Inferior parietal cortex (tissue), 1 donor: ENCODE results near the gene MYO18A.
A peak's percentile ranks its signal among the peaks of the same experiment; 100 is the strongest.
"Not testable (repeated sequence)": the region's sequence is repeated elsewhere in the genome, so short reads cannot be mapped to it uniquely, and the experiment has no call there.

Experiments used
- DNase-seq: peaks from one replicate; pipeline ENCODE4 v3.0.0-alpha.2; 2016; ENCODE audit errors: extremely low spot score

The MYO18A gene, protein sequence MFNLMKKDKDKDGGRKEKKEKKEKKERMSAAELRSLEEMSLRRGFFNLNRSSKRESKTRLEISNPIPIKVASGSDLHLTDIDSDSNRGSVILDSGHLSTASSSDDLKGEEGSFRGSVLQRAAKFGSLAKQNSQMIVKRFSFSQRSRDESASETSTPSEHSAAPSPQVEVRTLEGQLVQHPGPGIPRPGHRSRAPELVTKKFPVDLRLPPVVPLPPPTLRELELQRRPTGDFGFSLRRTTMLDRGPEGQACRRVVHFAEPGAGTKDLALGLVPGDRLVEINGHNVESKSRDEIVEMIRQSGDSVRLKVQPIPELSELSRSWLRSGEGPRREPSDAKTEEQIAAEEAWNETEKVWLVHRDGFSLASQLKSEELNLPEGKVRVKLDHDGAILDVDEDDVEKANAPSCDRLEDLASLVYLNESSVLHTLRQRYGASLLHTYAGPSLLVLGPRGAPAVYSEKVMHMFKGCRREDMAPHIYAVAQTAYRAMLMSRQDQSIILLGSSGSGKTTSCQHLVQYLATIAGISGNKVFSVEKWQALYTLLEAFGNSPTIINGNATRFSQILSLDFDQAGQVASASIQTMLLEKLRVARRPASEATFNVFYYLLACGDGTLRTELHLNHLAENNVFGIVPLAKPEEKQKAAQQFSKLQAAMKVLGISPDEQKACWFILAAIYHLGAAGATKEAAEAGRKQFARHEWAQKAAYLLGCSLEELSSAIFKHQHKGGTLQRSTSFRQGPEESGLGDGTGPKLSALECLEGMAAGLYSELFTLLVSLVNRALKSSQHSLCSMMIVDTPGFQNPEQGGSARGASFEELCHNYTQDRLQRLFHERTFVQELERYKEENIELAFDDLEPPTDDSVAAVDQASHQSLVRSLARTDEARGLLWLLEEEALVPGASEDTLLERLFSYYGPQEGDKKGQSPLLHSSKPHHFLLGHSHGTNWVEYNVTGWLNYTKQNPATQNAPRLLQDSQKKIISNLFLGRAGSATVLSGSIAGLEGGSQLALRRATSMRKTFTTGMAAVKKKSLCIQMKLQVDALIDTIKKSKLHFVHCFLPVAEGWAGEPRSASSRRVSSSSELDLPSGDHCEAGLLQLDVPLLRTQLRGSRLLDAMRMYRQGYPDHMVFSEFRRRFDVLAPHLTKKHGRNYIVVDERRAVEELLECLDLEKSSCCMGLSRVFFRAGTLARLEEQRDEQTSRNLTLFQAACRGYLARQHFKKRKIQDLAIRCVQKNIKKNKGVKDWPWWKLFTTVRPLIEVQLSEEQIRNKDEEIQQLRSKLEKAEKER (N-terminal part only)

DNA sequence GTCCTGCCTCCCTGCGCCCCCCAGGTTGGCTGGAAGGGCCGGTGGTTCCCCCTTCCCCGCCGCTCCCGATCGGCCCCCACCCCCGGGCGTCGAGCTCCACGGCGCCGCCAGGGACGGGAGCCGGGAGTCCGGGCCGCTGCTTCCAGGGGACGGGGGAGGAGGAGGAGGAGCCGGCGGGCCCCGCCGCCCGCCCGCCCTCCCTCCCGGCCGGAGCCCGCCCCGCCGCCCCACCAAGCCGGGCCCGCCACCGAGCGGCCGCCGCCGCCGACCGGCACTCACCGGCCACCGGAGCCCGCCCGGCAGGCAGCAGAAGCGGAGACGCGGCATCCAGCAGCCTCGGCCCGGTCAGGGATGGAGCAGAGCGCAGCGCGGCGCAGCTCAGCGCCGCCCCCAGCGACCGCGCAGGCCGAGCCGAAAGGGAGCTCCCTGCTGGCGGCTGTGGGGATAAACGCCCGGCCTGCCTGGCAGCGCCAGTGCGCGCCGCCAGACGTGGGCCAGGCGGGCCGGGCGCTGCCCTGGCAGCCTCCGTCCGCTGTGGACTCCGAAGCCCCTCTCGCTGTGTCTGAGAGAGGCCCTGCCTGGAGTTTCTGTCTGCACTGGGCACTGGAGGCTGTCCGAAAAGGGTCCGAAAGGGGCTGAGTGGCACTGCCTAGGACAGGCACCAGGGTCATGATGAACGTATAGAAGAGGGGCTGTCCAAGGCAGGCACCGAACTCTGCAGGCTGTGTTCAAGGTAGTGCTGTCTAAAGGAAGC lies at the start of gene MYO18A:
Gene MYO18A (minus strand): TSS at position 365 of the 754 bp plus-strand sequence. CDS start 13,458 bp downstream, outside the sequence.
- peak; percentile 79 for DNase-seq

DNA sequence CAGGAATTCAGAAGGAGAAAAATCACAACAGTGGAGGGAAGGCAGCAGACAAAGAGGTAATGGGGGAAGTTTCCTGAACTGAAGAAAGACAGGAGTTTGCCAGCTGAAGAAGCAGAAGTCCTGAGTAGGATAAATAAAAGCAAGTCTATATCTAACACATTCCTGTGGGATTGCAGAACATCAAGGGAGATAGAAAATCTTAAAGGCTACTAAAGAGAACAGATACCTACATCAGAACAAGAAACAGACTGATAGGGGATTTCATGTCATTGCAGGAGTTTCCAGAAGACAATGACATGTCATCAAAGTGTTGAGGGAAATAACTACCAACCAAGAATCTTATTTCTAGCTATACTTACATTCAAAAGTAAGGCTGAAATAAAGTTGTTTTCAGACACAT lies 45.2 kb upstream of the MYO18A start:
- DNase-seq = no peak

DNA sequence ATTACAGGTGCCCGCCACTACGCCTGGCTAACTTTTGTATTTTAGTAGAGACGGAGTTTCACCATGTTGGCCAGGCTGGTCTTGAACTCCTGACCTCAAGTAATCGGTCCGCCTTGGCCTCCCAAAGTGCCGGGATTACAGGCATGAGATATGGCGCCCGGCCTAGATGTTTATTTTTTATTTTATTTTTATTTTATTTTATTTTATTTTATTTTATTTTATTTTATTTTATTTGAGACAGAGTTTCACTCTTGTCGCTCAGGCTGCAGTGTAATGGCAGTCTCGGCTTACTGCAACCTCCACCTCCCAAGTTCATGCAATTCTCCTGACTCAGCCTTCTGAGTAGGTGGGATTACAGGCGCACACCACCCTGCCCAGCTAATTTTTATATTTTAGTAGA lies 41.1 kb upstream of the MYO18A start:
- DNase-seq = not testable (repeated sequence)

DNA sequence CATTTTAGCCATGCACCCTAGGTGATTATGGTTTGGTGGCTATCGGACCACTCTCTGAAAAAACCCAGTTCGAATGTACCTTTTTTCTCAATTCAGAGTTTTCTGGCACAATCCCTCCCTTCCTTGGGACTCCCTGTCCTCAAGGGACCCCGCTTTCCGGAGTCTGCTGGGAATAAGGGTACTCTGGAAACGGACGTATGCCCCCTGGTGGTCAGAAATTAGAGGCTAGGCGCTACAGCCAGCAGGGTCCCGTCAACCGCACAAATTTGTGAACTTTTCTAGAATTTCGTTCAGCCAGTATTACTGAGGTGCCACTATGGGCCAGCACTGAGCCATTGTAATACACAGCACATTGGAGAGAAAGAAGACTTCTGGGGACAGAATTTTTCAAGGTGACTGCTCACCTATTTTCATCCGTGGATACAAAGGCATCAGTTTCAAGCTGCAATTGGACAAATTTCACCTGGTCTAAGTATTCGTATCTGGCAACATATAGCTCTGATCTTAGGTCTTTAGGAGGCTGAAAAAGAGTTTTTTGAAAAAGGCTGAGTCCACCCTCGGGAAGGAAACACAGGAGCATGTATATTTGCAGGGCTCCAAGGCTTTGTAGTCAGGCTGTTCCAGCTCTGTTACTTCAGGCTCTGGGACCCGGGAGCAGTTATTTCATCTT lies 39.3 kb upstream of the MYO18A start:
- peak; percentile 95 for DNase-seq

DNA sequence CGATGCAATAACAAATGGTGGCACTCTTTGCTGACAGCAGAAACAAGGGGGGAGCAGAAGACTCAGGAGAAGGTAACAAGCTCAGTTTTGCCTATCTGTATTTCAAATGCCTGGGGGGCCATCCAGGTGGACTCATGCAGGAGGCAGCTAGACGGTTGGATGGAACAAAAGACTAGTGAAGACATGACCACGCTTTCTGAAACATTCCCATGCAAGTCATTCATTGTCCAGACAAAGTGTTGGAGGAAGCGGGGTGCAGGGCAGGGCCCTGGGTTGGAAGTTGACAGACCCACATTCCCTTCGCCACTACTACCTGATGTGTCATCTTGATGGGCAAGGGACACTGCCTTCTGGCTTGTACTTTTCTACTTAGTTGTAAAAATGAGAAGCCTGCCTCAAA lies 36.7 kb upstream of the MYO18A start:
- no peak for DNase-seq

DNA sequence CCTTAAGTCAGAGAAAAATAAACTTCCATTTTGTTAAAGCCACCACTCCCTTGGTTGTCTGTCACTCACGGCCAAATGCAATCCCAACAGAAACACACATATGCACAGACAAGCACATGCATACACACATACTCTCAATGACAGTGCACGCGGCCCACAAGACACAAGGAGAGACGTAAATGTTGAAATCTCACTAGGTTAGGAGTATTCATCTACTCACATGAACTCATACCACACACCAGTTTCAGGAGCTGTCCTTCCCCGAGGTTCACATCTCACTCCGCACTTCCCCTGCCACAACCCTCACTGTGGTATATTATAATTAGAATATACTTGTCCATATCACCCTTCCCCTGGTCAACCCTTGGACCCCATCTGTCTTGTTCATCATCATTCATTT lies 36.0 kb upstream of the MYO18A start:
- DNase-seq = no peak

DNA sequence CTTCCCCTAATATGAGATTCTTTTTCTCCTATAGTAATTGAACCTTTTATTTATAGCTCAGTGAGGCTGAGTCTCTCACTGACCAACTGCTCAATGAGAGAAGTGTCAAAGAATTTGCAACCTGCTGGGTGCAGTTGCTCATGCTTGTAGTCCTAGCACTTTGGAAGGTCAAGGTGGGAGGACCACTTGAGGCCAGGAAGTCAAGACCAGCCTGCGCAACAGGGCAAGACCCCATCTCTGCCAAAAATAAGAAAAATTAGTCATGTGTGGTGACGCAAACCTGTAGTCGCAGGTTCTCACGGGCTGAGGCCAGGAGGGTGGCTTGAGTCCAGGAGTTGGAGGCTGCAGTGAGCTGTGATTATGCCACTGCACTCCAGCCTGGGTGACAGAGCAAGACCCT lies 35.5 kb upstream of the MYO18A start:
- DNase-seq = no peak

DNA sequence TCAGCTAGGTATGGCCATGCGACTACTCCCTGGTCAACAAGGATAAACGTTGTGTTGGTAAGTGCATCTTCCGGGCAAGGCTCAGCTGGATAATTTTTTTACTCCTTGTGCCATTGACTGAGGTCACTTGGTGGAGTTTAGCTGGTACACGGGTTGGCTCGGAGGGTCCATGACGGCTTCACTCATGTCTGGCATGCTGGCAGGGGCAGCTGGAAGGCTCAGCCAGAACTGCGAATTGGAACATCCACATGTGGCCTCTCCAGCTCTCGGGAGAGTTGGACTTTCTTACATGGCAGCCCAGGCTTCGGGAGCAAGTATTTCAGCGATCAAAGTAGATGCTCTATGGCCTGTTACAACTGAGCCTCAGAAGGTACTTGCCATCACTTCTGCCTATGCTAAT lies 35.0 kb upstream of the MYO18A start:
- DNase-seq = no peak

DNA sequence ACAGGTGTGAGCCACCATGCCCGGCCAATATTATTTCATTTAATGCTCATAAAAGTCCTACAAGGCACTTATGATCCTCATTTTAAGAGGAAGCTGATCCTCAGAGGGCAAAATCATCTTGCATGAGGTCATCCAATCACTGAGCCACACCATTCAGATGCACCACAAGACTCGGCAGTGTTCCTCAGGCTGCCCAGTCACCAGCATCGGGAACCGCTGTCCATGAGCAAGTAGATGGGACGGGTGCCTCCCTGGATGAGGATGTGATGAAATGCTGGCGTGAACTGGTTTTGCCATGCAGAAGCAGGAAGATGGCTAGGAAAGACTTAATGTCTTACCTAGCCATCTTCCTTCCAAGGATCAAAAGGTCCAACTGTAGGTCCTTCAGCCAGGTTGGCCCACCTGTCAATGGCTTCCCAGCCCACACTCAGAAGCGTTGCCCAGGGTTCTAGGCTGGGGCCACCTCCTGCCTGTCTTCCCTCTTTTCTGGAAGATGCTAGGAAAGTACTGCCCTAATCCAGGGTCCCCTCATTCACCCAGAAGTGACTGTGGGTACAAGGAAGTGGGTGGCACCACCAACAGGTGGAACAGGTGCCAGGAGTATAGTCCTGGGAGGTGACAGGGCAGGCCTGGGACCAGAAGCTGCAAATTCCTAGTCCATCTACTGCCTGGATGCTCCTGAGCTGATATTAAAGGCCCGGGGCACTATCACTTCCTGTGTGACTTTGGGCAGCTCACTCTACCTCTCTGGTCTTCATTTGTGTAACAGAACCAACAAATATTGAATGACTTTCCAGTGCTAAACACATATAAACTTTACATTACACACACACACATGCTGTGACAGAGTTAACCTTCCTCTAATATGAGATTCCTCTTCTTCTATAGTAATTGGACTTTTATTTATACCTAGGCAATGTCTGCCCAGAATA lies 34.3 kb upstream of the MYO18A start:
- DNase-seq = no peak

DNA sequence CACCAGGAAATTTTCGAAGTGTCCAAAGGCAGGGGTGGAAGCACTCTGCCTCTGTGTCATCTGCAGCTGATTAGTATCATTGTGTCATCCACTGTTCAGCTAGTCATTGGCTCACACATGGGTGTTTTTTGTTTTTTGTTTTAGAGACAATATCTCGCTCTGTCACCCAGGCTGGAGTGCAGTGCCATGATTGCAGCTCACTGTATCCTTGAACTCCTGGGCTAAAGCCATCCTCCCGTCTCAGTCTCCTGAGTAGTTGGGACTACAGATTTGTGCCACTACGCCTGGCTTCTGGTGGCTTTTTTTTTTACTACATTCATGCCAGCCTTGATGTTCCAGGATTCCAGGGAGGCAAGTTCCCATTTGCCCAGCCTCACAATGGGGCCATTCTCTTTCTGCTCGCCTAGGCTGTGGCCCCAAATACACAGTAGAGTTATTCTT lies 32.5 kb upstream of the MYO18A start:
- DNase-seq = peak; percentile 82

DNA sequence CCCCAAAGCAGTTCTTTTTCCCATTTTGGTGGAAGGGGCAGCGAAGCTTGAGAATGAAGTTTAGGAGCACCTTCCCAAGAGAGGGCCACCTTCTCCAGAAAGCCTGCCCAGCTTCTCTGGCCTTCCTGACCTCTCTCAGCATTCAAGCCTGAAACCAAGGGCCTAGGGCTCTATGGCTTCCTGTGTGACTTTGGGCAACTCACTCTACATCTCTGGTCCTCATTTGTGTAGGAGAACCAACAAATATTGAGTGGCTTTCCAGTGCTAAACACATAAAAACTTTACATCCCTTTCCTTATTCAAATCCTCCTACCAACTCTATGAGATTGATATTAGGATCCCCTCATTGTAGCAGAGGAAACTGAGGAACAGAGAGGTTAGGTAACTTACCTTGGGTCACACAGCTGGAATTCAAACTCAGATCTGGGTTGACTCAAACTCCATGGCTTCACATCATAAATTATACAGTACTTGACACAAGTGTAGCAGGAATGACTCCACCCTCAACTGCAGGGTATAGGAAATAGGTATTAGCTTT lies 32.0 kb upstream of the MYO18A start:
- no peak for DNase-seq

DNA sequence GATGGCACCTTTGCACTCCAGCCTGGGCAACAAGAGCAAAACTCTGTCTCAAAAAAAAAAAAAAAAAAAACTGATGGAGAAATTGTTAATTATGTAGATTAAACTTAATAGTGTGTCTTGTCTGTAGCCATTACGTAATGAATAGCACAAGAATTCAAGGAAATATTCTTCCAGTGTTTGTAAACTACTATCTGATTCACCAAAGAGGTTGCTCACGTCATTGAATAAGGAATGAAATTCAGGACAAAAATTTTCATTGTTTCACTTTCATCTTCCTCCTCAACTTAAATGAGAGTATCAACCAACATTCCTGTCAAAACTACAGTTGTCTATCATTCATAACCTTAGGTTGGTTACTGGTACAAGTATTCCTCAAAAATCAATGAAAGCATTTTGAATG lies 30.7 kb upstream of the MYO18A start:
- DNase-seq = no peak

DNA sequence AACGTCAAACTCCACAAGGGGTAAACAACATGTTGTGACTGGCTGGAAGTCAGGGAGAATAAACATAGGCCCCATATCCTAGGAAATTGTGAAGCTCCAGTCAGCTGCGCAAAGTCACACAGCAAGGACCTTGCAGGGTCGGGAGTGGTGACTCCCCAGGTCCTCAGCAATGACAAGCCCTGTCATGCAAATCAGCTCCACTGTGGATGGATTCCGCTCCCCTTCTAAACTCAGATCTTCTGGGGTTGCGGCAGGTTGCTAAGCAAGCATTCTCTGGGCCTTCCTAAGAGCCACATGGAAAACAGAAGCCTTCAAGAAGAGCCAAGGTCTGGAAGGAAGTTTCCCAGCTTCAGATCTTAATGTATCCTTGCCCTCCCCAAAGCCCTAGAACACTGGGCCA lies 28.9 kb upstream of the MYO18A start:
- DNase-seq = no peak

DNA sequence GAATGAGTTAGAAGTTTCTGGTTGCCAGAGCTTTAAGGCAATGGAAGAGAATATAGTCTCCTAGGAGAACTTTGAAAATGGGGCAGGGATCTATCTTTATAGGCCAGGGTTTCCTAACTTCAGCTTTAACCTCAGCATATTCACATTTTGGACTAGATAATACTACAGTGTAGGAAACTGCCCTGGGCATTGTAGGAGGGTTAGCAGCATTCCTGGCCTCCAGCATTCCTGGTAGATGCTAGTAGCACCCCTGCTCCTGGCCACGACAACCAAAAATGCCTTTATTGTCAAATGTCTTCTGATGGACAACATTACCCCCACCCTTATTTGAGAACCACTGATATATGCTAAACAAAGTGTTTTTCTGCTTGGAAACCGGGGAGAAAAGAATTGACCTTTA lies 27.8 kb upstream of the MYO18A start:
- DNase-seq = no peak

DNA sequence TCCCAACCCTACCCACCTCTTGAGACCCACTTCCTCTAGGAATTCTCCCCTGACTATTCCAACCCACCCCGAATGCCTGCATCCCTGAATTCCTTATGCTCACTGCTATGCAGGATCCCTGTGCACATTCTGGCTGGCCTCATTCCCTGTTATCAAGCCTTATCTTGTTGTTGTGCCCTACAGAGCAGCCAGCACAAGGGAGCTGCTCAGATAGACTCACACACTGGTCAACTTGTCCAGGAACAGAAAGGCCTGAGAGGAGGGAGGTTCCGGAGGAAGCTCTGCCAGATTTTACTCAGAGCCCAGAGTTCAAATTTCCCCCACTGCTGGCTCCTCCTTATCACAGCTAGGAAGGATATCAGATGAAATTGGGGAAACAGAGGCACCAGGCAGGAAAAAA lies 24.8 kb upstream of the MYO18A start:
- no peak for DNase-seq

DNA sequence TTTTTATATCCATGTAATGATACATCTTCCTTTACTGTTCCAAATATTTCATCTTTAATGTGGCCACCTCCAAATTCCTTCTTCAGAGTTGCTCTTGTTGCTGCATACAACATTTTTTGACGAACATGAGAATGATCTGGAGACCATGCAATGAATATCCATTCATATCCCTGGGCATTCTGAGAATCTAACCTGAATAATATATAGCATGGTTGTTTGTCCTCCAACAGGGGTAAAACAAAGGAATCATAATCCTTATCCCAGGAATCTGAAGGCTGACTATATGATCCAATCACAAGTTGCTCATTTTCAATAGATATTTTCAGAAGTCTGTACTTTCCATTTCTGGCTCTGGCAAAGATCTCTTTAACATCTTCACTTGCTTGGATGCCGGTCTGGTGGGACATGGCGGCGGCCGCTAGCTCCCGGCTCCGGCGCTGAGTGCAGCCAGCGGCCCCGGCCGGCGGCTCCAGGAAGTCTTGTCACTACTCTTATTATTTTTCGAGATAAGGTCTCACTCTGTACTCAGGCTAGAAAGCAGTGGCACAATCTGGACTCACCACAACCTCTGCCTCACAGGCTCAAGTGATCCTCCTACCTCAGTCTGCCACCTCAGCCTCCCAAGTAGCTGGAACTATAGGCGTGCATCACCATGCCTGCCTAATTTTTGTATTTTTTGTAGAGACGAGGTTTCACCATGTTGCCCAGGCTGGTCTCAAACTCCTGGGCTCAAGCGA lies 24.0 kb upstream of the MYO18A start:
- DNase-seq = not testable (repeated sequence)

DNA sequence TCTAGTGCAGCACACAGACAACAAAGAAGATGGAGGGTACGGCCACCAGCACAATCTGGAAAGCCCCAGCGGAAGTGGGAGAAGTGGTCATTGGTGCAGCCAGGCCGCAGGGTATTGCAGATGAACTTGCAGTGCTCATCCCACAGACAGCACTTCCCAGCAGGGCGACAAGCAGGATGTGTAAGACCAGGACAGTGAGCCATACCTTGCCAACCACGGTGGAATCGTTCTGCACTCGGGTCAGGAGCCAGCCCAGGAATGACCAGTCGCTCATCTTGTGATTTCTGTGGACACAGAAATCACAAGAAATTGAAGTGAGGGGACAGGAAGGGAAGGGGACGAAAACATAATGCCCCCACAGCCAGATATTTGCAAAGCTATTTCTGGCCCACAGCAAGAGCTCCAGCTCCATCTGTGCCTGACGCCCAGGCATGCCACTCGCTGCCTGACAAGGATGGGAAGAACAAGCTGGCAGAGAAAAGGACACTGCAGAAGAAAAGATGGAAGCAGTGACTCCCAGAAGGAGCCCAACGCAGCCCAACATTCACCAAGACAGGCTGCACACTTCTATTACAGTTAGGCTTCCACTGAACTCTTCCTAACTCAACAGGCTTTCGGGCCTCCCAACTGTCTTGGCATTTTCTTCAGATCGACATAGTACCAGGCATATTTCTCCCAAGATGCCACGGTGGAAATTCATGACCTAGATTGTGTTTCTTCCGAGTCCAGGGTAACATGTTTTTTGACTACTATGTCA lies 17.5 kb upstream of the MYO18A start:
- DNase-seq = no peak
